NCI-H1436 treated with DMSO at 0.1 percent for 48 hours (cell line): ENCODE data around the gene KIAA0513.
A peak's percentile ranks its signal among the peaks of the same experiment; 100 is the strongest.

ENCODE experiments used
- DNase-seq: peaks from one replicate; lab custom pipeline; 2025; lab: John Stamatoyannopoulos, UW

KIAA0513 gene, protein sequence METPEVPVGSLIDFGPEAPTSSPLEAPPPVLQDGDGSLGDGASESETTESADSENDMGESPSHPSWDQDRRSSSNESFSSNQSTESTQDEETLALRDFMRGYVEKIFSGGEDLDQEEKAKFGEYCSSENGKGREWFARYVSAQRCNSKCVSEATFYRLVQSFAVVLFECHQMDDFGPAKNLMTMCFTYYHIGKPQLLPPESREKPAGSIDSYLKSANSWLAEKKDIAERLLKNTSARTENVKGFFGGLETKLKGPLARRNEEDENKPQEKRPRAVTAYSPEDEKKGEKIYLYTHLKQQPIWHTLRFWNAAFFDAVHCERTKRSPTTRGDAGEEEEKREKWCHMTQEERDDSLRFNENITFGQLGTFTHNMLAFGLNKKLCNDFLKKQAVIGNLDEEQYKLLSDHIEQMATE

DNA sequence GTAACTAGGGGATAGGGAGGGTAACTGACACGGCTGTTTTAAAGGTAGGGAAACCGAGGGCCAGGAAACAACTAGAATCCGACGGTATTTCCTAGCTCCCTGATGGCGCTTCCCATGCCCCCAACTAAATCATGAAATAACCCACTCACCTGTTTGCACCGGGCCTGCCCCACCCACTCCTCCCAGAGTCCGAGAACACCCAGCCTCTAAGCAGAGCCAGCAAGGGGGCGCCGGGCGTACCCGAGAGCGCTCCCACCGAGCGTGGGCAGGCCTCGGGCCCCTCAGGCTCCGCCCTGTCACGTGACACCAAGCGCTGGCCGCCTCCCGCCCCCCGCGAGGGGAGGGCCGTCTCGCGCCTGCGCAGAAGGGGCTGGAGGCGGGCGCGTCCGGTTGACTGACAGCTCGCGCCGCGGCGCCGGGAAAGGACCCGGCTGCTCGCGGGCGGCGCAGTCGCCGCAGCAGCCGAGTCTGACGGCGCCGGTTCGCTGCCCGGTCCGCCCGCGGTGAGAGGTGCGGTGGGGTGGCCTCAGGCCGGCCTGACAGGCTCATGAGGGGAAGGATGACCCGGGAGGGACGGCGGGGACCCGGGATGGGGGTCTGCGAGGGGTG is at the start of gene KIAA0513:
Gene KIAA0513, plus strand, starts transcription at position 447 of the 609 bp plus-strand sequence. CDS start 39,277 bp downstream, outside the sequence.
- DNase-seq, result peak; percentile 44

DNA sequence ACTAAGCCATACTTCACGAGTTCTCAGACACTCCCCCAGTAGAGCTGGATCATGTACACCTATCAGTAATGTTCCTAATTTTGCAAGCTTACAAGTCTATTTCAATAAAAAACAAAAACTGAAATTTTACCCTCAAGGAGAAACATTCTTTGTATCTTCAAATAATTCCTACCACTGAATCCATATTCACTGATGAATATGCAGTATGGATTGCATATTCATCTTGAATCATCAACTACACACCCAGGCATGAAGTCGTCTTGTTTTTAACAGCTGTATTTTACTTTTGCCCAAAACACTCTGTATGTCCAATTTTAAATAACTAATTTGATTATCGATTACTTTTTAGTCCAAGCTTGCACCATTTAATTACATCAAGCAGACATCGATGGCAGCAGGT is 48.1 kb upstream of the KIAA0513 start:
- DNase-seq, result no peak

DNA sequence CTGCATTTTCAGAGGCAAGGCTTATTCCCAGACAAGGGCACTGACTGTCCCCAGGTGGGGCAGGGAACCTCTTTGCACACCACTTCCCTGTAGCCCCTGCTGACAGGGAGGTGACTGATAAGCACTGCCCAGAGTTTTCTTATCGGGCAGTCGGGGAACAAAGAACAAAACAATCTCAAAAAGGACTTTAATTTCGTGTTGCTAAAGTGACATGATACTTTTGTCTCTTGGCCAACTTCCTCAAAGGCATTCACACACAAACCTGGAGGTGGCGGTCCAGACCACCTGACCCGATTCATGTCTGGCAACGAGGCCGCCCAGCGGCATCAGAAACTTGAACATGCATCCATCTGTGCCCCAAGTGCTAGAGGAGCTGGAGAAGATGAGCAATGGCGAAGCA is 45.2 kb upstream of the KIAA0513 start:
- no peak for DNase-seq

DNA sequence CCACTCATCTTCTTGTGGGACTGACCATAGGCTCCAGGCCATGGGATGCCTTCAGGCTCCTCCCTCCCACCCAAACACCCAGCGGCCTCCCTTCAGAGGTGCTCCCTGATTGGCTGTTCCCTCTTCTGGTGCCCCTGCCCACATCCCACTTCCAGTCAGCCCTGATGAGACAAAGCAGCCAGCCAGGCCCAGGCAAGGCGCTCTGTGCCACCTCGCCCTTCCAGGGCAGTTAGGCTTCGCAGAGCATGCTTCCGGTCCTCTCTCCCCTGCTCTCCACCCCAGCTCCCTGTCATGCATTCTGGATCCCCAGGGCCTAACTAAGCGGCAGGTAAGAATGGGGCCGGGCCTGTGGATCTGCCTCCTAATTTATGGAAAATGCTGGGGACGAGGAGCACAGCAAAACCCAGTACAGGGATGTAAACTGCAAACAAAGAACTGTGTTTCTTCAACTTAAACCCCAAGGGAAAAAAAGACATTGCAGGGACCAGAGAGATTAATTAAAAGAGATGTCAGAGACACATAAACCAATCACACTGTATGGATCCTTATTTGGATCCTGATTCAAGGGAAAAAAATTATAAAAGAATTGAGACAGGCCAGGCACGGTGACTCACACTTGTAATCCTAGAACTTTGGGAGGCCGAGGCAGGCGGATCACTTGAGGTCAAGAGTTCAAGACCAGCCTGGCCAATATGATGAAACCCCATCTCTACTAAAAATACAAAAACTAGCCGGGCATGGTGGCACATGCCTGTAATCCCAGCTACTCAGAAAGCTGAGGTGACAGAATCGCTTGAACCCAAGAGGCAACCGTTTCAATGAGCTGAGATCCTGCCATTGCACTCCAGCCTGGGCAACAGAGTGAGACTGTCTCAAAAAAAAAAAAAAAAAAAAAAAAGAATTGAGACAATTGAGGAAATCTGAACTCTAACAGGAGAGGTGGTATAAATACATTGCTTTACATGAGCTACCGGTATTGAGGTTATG is 42.2 kb upstream of the KIAA0513 start:
- DNase-seq, result no peak

DNA sequence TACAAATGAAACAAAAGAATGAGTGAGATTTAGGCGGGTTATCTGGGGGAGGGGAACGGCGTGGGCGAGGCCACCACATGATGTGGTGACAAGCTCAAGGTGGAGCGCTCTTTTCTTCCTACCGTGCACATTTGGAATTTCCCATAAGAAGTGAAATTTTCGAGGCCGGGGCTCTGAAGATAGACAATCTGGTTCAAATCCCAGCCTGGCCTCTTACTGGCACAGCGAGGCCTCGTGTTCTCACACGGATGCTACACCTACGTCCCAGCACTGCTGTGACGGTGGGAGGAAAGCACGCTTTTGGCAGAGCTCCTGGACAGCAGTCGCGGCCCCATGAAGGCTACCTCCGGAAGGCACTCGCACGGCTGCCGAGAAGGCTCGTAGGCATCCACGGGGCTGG is 41.5 kb upstream of the KIAA0513 start:
- no peak for DNase-seq

DNA sequence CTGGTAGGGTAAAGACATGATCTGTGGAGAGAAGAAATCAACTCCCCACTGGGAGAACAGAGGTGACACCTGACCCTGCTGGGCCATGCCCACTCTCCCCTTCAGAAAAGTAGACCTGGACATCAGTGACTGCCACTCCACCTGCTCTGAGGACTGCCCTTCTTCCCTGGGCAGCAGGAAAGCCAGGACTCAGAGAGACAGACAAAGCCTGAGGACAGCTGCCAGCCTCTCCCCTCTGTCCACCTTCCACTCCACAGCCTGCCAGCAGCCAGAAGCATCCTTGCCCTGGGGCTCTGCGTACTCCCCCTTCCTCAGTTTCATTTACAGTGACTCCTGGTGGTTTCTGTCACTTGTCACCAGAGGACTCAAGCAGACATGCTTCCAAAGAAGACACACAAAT is 40.7 kb upstream of the KIAA0513 start:
- no peak for DNase-seq

DNA sequence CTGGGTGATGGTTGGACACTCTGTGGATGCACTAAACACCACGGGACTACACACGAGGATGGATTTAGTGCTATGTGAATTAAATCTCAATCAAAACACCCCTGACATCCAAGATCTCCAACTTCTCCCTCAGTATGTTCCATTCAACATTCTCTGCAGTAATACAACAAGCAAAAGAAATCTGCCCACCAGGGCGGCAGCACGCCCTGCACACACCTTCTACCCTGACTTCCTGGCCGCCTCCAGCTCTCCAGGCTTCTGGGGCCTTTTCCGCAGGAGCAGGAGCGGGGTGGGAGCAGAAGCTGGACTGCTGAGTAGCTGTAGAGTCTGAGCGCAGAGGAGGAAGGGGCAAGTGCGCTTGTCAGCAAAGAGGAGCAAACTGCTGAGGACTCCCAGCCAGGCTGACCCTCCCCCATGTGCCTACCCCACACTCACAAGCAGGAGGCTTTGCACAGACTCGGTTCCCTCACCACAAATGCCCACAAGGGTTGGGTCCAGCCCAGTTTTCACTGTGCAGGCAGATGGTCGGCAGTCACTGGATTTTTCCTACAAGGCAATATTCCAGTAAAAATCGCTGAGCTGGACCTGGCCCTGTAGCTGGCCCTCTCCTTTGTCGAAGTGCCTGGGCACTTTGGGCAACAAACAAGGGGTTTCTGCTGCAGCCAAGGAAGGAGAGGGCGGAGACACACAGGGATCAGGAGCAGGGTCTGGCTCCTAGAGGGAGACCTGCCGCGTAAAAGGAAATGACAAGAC is 39.1 kb upstream of the KIAA0513 start:
- no peak for DNase-seq

DNA sequence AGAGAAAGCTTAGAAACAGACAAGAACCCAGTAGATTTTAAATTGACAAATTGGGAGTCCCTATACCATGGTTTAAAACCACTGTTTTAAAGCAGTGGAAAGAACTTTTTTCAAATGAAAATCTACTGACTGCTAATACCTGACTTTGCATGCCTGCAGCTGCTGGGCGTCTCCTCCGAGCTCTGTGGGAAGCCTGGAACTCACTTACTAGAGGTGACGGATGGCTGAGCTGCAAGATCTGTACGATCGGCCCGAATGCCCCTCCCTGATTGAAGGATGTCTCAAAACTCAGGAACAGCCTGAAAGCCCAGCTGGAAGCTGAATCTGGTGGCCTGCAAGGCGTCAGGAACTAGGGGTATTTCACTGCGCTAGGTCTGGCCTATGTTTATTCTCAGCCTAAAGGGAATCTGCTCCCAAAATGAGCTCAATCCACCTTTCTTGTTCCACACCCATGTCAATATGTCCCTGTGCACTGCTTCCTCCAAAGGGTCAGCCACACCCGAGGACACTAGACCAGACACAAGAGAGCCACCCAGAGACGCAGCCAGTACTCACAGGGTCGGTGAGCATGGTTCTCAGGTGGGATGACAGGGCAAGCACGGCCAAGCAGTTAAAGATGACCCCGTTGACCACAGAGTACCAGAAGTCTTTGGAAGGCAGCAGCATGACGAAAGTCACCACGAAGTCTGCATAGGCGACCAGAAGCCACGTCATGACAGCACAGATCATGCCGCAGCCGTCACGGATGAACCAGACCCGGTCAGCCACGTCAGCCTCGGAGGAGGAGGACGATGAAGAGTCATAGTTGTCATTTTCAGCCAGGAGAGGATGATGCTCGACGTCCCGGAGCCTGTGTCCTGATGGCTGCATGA is 37.6 kb upstream of the KIAA0513 start:
- DNase-seq, result no peak

DNA sequence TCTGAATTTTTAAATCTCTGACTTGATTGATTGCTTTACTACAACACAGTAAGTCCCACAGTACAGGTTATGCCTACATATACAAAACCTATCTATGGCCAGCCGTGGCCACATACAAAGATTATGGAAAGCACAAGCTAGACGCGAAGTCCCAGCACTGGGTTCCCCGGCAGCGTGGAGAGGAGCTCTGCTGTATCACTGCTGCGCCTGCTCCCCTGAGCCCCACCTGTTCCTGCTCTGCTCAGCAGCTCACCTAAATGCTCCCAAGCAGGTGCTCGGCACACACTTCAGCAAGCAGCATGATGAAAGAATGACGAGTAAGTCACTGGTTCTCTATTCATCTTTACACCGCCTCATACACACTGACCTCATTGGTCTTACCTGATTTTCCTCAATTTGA is 36.8 kb upstream of the KIAA0513 start:
- DNase-seq, result no peak

DNA sequence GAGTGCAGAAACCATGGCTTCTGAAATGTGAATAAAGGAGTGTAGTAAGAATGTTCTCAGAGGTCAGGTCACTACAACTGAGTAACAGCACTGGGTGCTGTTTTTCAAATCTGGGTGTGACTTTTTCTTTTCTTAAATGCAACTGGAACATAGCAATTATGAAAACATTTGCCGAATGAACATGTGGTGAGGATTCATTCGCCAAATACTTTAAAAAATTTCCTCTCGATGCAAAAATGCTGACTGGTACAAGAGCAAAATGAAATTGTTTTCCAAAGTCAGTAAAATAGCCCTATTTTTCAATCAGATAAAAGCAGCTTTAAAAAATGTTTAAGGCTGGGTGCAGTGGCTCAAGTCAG is 34.9 kb upstream of the KIAA0513 start:
- no peak for DNase-seq

DNA sequence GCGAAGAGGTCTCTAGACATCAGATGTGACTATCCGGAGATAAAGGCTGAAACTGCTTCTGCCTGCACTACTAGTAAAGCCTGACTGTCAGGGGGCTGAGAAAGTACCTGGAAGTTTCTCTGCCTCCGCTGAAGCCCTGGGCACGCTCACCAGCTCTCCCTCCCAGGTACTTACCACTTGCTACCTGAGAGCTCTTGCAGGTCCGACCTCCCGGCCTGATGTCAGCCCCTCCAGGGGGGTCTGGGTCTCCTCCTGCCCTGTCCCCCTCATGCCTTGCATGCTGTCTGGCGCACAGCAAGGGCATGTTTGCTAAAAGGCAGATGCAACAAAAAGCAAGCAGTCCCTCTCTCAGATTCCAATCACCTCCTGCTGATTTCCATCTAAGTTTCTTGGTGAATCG is 33.7 kb upstream of the KIAA0513 start:
- DNase-seq, result no peak

DNA sequence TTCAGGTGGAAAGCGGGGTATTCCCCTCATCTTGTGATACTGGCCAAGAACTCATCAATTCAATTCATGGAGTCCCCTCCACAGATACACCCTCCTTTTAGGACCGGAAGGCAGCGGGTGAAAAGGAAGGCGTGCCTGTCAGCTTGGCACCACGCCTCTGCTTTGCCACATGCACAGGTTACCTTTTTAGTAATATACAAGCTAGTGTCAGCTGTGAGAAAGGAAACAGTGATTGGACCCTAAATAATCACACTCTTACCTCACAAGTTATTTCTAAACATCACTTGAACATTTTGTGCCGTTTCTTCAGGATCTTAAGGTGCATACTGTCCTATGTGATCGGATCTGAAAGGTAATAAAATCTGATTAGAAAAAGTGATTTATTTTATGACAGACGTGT is 31.9 kb upstream of the KIAA0513 start:
- no peak for DNase-seq

DNA sequence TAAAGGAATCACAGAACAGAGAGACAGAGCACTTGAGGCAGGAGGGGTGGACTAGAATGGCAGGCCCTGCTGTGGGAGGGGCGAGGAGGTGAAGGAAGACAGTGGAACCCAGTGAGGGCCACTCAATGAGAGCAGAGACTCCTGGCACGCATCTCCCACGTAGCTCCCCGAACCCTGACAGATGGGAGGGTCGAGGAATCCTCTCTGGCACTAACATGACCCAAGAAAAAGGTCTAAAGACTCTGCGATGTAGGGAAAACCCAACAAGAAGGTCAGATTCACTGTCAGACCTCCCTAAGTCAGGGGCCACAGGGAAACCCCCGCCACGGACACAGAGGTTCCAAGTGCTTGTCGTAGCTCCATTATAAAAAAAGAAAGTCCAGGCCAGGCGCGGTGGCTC is 31.2 kb upstream of the KIAA0513 start:
- DNase-seq, result no peak

DNA sequence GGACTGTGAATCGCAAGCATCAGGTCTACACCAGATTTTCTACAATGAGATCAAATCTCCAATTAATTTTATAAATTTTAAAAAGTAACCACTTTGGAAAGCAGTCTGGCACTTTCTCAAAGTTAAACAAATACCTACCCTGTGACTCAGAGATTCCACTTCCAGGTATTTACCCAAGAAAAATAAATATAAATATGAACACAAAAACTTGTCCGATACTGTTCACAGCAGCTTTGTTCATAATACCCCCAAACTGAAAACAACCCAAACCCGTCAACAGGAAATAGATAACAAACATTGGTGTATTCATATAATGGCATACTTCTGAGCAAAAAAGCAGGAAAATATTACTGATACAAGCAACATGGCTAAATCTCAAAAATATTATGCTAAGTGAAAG is 28.4 kb upstream of the KIAA0513 start:
- DNase-seq, result no peak

DNA sequence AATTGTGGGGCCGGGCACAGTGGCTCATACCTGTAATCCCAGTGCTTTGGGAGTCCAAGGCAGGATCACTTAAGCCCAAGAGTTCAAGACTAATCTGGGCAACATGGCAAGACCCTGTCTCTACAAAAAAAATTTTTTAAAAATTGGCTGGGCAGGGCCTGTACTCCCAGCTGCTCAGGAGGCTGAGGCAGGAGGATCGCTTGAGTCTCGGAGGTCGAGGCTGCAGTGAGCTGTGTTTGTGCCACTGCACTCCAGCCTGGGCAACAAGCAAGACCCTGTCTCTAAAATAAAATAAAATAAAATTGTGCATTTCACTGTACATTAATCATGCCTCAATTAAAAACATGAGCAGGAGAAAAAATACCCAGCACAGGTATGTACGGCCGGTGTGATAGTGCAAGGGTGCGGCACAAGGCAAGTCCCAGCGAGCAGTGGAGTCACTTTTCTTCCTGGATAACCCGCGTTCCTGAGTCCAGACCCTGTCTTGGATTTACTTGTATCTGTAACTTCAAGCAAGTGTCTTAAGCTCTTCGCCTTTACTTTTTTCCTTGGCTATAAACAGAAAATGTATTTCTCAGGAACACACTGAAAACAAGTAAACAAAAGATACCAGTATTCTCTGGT is 27.6 kb upstream of the KIAA0513 start:
- DNase-seq, result no peak

DNA sequence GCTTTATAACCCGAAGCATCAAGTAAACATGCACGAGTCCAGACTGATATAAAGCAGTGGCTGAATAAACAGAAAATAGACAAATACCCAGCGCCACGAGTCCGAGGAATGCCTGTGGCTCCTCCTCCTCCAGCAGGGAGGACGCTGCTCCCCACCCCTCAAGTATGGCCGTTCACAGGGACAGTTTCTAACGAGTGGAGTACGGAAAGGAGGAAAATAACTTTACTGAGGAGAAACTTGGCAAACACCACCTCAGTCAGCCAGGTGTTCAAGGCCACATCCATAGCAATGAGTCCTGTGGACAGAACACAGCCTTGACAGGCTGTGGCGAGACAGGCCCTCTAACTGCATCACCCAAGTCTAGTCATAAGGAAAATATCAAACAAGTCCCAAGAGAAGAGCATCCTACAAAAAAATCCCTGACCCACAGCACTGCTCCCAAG is 25.5 kb upstream of the KIAA0513 start:
- DNase-seq, result no peak

DNA sequence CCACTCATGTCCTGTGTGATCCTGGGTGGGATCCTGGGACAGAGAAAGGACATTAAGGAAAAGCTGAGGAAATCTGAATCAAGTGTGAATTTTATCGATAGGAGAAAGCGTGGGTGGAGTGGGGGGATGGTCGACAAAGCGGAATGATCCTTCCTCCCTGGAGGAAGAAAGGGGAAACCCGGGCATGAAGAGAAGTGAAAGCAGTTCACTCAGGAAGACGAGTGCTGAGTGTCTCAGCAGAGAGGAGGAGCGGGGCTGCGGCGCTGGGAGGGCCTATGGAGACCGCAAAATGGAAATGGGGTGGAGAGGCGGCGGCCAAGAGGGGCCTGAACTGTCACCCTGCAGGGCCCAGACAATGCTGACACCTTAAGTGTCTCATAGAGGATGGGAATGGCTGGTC is 25.0 kb upstream of the KIAA0513 start:
- no peak for DNase-seq

DNA sequence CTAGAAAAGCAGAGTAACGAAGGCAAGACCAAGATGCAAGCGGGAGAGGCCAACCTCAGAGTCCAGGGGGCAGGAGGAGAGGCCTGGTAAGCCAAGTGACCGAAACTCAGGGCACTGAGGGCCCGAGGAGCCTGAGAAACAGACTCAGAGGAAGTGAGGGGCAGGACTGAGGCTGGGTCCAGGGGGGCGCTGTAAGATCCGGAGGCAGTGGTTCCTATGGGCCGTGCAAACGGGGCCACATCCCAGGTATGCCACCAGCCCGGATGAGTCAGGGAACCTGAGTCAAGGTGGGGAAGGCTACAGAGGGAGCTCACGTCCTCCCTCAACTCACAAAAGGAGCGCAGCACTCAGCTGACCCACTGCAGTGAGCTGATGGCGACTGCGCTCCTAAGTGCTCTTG is 24.5 kb upstream of the KIAA0513 start:
- DNase-seq, result no peak

DNA sequence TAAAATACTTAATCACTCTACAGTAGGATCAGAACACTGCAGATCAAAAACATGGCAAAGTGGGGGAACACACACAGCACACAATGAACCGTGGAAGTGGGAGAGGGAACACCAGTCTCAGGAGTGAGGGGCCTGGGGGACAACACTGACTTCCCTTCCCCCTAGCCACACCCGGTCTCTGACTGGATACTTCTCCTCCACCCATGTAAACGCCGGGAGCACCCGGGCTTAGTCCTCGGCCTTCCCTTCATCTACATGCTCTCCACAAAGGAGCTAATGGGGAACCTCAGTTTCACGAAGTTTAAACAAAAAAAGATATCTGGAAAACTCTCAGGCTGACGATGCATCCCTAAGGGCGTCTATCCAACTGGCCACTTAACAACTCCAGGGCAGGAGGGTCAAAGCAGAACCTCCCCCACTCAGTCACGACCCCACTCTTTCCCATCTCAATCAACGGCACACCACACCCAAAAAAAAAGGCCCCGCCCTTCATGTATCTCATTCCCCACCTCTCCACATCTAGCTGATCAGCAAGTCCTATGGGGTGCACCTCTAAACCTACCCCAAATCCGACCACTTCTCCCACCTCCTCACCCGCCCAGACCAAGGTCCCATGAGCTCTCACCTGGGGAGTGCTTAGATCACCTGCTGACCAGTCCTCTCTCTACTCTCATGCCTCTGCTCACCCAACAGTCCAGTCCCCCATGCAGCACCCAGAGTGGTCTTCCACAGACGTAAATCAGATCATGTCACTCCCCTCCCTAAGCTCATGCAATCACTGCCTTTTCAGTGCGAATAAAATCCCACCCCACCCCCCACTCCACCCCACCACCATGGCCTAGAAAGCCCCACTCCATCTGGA is 23.6 kb upstream of the KIAA0513 start:
- no peak for DNase-seq
